ENCODE data around the gene ITFG2. TPM values are rescaled to one million over a fixed set of nuclear protein-coding genes. Genes with fewer than 3 reads are reported as not detected.

ITFG2 gene
- total and polyA plus RNA-seq, 2 donors (not counting 3 experiments of a cell fraction or from before 2014, with no cell fraction given): 25.0 to 31.9 TPM

- H3K9ac ChIP-seq (replicated peaks; ENCODE audit: extremely low read depth, insufficient read depth, low read length): no peak overlapping the region
- no peaks in the 10 kb centered on the region for H3K4me1 ChIP-seq (ENCODE audit: control insufficient read depth, extremely low read depth, insufficient read depth, low read length)
- no peak overlapping the region for H2AFZ ChIP-seq (ENCODE audit: low read depth, low read length)
- intact Hi-C loops (cut with micrococcal nuclease) (no loop called here), dilution Hi-C loops (cut with MboI; ENCODE audit: extremely low pct_ligation_motif_present, low sequenced_read_pairs) (no loop called here)
- H3K27me3 ChIP-seq (ENCODE audit: control insufficient read depth in 2 of 2, insufficient read depth in 2 of 2, low read length in 2 of 2): peaks cover 0 to 2% of the 10 kb centered on the region in 2 experiments
- H3K9me3 ChIP-seq (replicated peaks; ENCODE audit: control insufficient read depth, insufficient read depth, low read length): no peaks in the 10 kb centered on the region
- no TSS peak for BruUV-seq (replicated peaks)
- no peaks in the 10 kb centered on the region for H3K36me3 ChIP-seq (ENCODE audit: control insufficient read depth in 2 of 2, extremely low read depth in 1 of 2, insufficient read depth in 2 of 2, low read length in 2 of 2)
- H3K27ac ChIP-seq (ENCODE audit: insufficient read depth, low read depth, low read length): no peak overlapping the region
- CTCF ChIA-PET: no interaction called here
- no peak overlapping the region for H3K4me2 ChIP-seq (ENCODE audit: insufficient read depth, low read length)
- no peaks in the 10 kb centered on the region for H4K20me1 ChIP-seq (replicated peaks; ENCODE audit: control insufficient read depth, extremely low read depth, insufficient read depth, low read length)
- H3K79me2 ChIP-seq (ENCODE audit: control insufficient read depth, insufficient read depth, low read length): no peaks in the 10 kb centered on the region
- POLR2A ChIA-PET: no interaction called here
- DNase-seq (ENCODE audit: low read depth, low spot score) (no peak), FAIRE-seq (no peak)
- no peak for TF ChIP-seq GATA2 (IDR thresholded peaks at IDR 0.05; ENCODE audit: insufficient read depth, insufficient read length, low read depth, low read length)
- no peak for TF ChIP-seq EZH2 (IDR thresholded peaks at IDR 0.05; ENCODE audit: borderline replicate concordance, low read depth, low read length, severe bottlenecking)
- no peak for TF ChIP-seq POLR2A (IDR thresholded peaks at IDR 0.05; ENCODE audit: low read depth, low read length)
- no peak for TF ChIP-seq JUN (IDR thresholded peaks at IDR 0.05; ENCODE audit: borderline replicate concordance, insufficient read depth, insufficient read length, low read depth)
- no peak for TF ChIP-seq MYC (IDR thresholded peaks at IDR 0.05; ENCODE audit: low read depth, low read length)
- TF ChIP-seq CTCF (IDR thresholded peaks at IDR 0.05; ENCODE audit: extremely low read depth in 1 of 2, insufficient read depth in 1 of 2, low read depth in 1 of 2, low read length in 2 of 2): no peak
- TF ChIP-seq POLR2AphosphoS5 (IDR thresholded peaks at IDR 0.05; ENCODE audit: insufficient read depth, low read depth, low read length): no peak
- TF ChIP-seq MAX (IDR thresholded peaks at IDR 0.05; ENCODE audit: insufficient read depth, insufficient read length): no peak
- no peak for TF ChIP-seq FOS (IDR thresholded peaks at IDR 0.05; ENCODE audit: borderline replicate concordance, insufficient read depth, low read length)
- no peak overlapping the region for H3K4me3 ChIP-seq (replicated peaks in 1 of 3; ENCODE audit: insufficient read depth in 1 of 3, low read depth in 1 of 3, low read length in 3 of 3)
- H3K9me1 ChIP-seq (replicated peaks; ENCODE audit: control insufficient read depth, extremely low read depth, insufficient read depth, low read length): no peaks in the 10 kb centered on the region
Measured at GRCh38 chr12:2776129-2776806, 36.2 kb upstream of the ITFG2 start.
